Neural cell (in vitro differentiated cells): ENCODE data around the gene IKZF4. TPM values are rescaled to one million over a fixed set of nuclear protein-coding genes. Genes with fewer than 3 reads are reported as not detected.

Experiments used
- H2AFZ ChIP-seq: fragments of 200-600, 300-800 bp; sonication (generic), shearing (Covaris generic); 2 replicates; pipeline ENCODE4 v1.6.0; 2014; ENCODE audit warnings: low read depth, mild to moderate bottlenecking, antibody characterized with exemption, low read length, moderate library complexity
- H3F3A ChIP-seq: fragments of 200-600 bp; shearing (Covaris generic); 2 replicates; pipeline ENCODE4 v1.6.1; 2016; ENCODE audit warnings: mild to moderate bottlenecking, moderate library complexity, mixed read lengths, antibody characterized with exemption, low read length; ENCODE audit not compliant: insufficient read depth, poor library complexity, severe bottlenecking
- H3K27ac ChIP-seq: fragments of 200-600, 300-800 bp; sonication (generic), shearing (Covaris generic); 2 replicates; pipeline ENCODE4 v1.5.1; 2014; ENCODE audit warnings: mild to moderate bottlenecking, low read length, moderate library complexity
- H3K27me3 ChIP-seq: fragments of 300-800, 200-600 bp; sonication (generic), shearing (Covaris generic); 2 replicates; pipeline ENCODE4 v1.6.0; 2014; ENCODE audit warnings: mild to moderate bottlenecking, low read depth, low read length, moderate library complexity; ENCODE audit not compliant: insufficient read depth
- H3K36me3 ChIP-seq: fragments of 300-800, 200-600 bp; sonication (generic), shearing (Covaris generic); 2 replicates; pipeline ENCODE4 v1.5.1; 2014; ENCODE audit warnings: mild to moderate bottlenecking, antibody characterized with exemption, low read length, moderate library complexity; ENCODE audit not compliant: insufficient read depth
- H3K4me2 ChIP-seq: fragments of 300-800, 200-600 bp; sonication (generic), shearing (Covaris generic); 2 replicates; pipeline ENCODE4 v1.6.0; 2014; ENCODE audit warnings: mild to moderate bottlenecking, low read length
- H3K4me3 ChIP-seq: fragments of 300-800, 200-600 bp; sonication (generic), shearing (Covaris generic); 2 replicates; pipeline ENCODE4 v1.5.1; 2014; ENCODE audit warnings: mild to moderate bottlenecking, low read length, moderate library complexity
- H3K79me2 ChIP-seq: fragments of 200-600 bp; shearing (Covaris generic); replicated peaks from 2 replicates; pipeline ENCODE4 v1.6.0; 2014; ENCODE audit warnings: mild to moderate bottlenecking, low read length, moderate library complexity; ENCODE audit not compliant: insufficient read depth
- H3K9ac ChIP-seq: fragments of 300-800, 200-600 bp; sonication (generic), shearing (Covaris generic); 2 replicates; pipeline ENCODE4 v1.6.1; 2016; ENCODE audit warnings: mild to moderate bottlenecking, low read length, mixed read lengths
- H3K9me2 ChIP-seq: fragments of 200-600 bp; shearing (Covaris generic); 2 replicates; pipeline ENCODE4 v1.6.1; 2016; ENCODE audit warnings: mild to moderate bottlenecking, low read length, mixed read lengths; ENCODE audit not compliant: insufficient read depth
- H3K9me3 ChIP-seq: fragments of 200-600, 300-800 bp; sonication (generic), shearing (Covaris generic); 2 replicates; pipeline ENCODE4 v1.6.1; 2016; ENCODE audit warnings: mild to moderate bottlenecking, mixed run types, low read length, moderate library complexity, mixed read lengths
- H4K20me1 ChIP-seq: fragments of 200-600 bp; shearing (Covaris generic); 2 replicates; pipeline ENCODE4 v1.6.1; 2016; ENCODE audit warnings: mild to moderate bottlenecking, mixed run types; ENCODE audit not compliant: insufficient read depth
- EP300 ChIP-seq: fragments of 450-650 bp; conservative IDR thresholded peaks from 2 replicates; pipeline ENCODE4 v1.6.1; 2014; ENCODE audit warnings: antibody characterized with exemption, mild to moderate bottlenecking, moderate library complexity; ENCODE audit not compliant: poor library complexity, severe bottlenecking
- EZH2 ChIP-seq: fragments of 200-600, 300-800 bp; shearing (Covaris generic), sonication (generic); IDR thresholded peaks from 2 replicates; pipeline ENCODE4 v1.6.1; 2014; ENCODE audit warnings: antibody characterized with exemption, low read length, borderline replicate concordance, mild to moderate bottlenecking; ENCODE audit not compliant: insufficient read depth, poor library complexity, severe bottlenecking
- MXI1 ChIP-seq: fragments of 450-650 bp; conservative IDR thresholded peaks from 2 replicates; pipeline ENCODE4 v1.6.1; 2014; ENCODE audit warnings: antibody characterized with exemption, mild to moderate bottlenecking; ENCODE audit not compliant: poor library complexity, severe bottlenecking
- POLR2AphosphoS5 ChIP-seq: IDR thresholded peaks from 2 replicates; pipeline ENCODE4 v1.6.1; 2012
- RAD21 ChIP-seq: fragments of 450-650 bp; conservative IDR thresholded peaks from 2 replicates; pipeline ENCODE4 v1.6.1; 2014; ENCODE audit warnings: antibody characterized with exemption, mild to moderate bottlenecking, moderate library complexity
- SMC3 ChIP-seq: fragments of 450-650 bp; conservative IDR thresholded peaks from 2 replicates; pipeline ENCODE4 v1.6.1; 2014; ENCODE audit warnings: antibody characterized with exemption, mild to moderate bottlenecking, moderate library complexity; ENCODE audit not compliant: poor library complexity
- TAF1 ChIP-seq: IDR thresholded peaks from 2 replicates; pipeline ENCODE4 v1.6.1; 2012; ENCODE audit warnings: low read depth
- polyA plus RNA-seq: library from polyadenylated mRNA; depleted of rRNA; stranded (reverse); fragments of >200 nt; gene quantifications from 2 replicates; pipeline ENCODE4 v1.2.3, GENCODE V29; 2014
- TF ChIP-seq, protein P1 (sequence below): IDR thresholded peaks from 2 replicates; pipeline ENCODE4 v1.6.1; 2012; ENCODE audit warnings: borderline replicate concordance
- TF ChIP-seq, protein P2 (sequence below): fragments of 450-650 bp; IDR thresholded peaks from 2 replicates; pipeline ENCODE4 v1.5.1; 2014; ENCODE audit warnings: antibody characterized with exemption, mild to moderate bottlenecking, moderate library complexity; ENCODE audit not compliant: poor library complexity, severe bottlenecking

Gene IKZF4
- polyA plus RNA-seq, 1 donor from 2014 or later = 4.8 TPM

DNA sequence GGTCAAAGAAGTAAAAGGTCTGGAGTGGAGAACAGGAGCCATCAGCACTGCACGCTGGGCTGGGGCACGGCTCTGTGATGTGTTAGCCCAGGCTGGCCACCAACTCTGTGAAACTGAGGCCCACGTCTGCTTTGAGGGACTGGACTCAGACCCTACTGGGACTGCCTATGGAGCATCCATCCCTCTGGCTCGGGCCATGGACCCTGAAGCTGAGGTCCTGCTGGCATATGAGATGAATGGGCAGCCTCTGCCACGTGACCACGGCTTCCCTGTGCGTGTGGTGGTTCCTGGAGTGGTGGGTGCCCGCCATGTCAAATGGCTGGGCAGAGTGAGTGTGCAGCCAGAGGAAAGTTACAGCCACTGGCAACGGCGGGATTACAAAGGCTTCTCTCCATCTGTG lies 16.6 kb upstream of the IKZF4 start:
- H3K9me2 ChIP-seq = no peaks in the 10 kb centered on the region
- H3K79me2 ChIP-seq = no peaks in the 10 kb centered on the region
- TF ChIP-seq MXI1 (no peak), SMC3 (no peak), EP300 (no peak), POLR2AphosphoS5 (no peak), RAD21 (no peak), TAF1 (no peak), EZH2 (no peak)
- TF ChIP-seq, protein P1, sequence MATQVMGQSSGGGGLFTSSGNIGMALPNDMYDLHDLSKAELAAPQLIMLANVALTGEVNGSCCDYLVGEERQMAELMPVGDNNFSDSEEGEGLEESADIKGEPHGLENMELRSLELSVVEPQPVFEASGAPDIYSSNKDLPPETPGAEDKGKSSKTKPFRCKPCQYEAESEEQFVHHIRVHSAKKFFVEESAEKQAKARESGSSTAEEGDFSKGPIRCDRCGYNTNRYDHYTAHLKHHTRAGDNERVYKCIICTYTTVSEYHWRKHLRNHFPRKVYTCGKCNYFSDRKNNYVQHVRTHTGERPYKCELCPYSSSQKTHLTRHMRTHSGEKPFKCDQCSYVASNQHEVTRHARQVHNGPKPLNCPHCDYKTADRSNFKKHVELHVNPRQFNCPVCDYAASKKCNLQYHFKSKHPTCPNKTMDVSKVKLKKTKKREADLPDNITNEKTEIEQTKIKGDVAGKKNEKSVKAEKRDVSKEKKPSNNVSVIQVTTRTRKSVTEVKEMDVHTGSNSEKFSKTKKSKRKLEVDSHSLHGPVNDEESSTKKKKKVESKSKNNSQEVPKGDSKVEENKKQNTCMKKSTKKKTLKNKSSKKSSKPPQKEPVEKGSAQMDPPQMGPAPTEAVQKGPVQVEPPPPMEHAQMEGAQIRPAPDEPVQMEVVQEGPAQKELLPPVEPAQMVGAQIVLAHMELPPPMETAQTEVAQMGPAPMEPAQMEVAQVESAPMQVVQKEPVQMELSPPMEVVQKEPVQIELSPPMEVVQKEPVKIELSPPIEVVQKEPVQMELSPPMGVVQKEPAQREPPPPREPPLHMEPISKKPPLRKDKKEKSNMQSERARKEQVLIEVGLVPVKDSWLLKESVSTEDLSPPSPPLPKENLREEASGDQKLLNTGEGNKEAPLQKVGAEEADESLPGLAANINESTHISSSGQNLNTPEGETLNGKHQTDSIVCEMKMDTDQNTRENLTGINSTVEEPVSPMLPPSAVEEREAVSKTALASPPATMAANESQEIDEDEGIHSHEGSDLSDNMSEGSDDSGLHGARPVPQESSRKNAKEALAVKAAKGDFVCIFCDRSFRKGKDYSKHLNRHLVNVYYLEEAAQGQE = no peak
- TF ChIP-seq, protein P2, sequence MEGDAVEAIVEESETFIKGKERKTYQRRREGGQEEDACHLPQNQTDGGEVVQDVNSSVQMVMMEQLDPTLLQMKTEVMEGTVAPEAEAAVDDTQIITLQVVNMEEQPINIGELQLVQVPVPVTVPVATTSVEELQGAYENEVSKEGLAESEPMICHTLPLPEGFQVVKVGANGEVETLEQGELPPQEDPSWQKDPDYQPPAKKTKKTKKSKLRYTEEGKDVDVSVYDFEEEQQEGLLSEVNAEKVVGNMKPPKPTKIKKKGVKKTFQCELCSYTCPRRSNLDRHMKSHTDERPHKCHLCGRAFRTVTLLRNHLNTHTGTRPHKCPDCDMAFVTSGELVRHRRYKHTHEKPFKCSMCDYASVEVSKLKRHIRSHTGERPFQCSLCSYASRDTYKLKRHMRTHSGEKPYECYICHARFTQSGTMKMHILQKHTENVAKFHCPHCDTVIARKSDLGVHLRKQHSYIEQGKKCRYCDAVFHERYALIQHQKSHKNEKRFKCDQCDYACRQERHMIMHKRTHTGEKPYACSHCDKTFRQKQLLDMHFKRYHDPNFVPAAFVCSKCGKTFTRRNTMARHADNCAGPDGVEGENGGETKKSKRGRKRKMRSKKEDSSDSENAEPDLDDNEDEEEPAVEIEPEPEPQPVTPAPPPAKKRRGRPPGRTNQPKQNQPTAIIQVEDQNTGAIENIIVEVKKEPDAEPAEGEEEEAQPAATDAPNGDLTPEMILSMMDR = no peak
- H3K4me2 ChIP-seq = no peak overlapping the region
- H3K36me3 ChIP-seq = no peaks in the 10 kb centered on the region
- no peak overlapping the region for H3K9ac ChIP-seq
- no peak overlapping the region for H3K27ac ChIP-seq
- H3K27me3 ChIP-seq = no peaks in the 10 kb centered on the region
- no peaks in the 10 kb centered on the region for H4K20me1 ChIP-seq
- no peaks in the 10 kb centered on the region for H3F3A ChIP-seq
- H2AFZ ChIP-seq = no peak overlapping the region
- H3K9me3 ChIP-seq = no peaks in the 10 kb centered on the region
- H3K4me3 ChIP-seq = no peak overlapping the region

DNA sequence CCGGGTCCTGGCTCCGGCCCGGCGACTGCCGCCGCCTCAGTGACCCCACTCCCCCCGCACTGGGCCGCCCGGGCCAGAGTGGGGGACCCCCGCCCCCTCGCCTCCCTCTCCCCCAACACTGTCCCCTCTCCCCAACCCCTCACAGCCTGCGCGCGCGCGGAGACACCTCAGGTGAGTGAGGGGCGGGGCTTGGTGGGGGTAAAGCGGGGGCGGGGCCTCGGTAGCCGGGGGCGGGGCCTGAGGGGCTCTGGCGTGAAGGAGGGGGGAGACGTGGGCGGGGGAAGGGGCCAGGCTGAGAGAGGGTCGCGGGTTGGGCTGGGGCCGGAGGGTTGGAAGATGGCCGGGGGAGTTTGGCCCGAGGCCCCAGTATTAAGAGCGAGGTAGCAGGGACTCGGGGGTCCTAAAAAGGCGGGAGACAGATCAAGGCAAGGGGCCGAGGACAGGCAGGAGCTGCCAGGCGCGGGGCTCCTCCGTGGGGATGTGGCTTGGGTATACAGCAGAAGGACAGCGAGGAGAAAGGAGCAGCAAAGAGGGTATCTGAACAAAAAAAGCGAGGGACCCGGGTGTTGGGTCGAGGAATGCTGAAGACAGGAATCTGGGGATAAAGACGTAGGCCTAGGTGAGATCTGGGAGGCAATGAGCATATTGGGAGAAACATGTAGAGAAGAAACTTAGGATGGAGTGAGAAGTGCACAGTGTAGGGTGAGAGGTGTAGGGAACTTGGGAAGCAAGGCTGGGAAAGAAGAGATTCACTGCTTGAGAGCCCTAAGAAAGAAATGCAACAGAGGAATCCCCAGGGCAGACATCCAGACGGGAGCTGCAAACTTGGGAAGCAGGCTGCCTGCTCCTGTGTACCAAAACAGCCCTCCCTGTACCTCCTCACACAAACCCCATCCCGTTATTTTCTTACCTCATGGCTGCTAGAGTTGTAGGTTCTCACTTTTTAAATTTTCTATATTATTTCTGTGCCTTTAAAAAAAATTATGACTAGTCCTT lies 13.0 kb upstream of the IKZF4 start:
- H3K27ac ChIP-seq = peak overlapping the region; percentile 71
- H3K9ac ChIP-seq = peak overlapping the region; percentile 82
- peak overlapping the region; percentile 74 for H3K4me2 ChIP-seq
- H3K27me3 ChIP-seq = no peaks in the 10 kb centered on the region
- no peaks in the 10 kb centered on the region for H3K79me2 ChIP-seq
- peak overlapping the region; percentile 59 for H2AFZ ChIP-seq
- peak; percentile 15 for TF ChIP-seq POLR2AphosphoS5
- no peak for TF ChIP-seq EZH2
- no peak for TF ChIP-seq EP300
- no peak for TF ChIP-seq RAD21
- TF ChIP-seq SMC3 = peak; percentile 17
- TF ChIP-seq, protein P1 = no peak
- TF ChIP-seq, protein P2 = no peak
- peak; percentile 28 for TF ChIP-seq MXI1
- TF ChIP-seq TAF1 = peak; percentile 29
- no peaks in the 10 kb centered on the region for H3K36me3 ChIP-seq
- H3F3A ChIP-seq = no peaks in the 10 kb centered on the region
- no peaks in the 10 kb centered on the region for H3K9me2 ChIP-seq
- peak overlapping the region; percentile 82 for H3K4me3 ChIP-seq
- H3K9me3 ChIP-seq = no peaks in the 10 kb centered on the region
- no peaks in the 10 kb centered on the region for H4K20me1 ChIP-seq
